ENCODE measurements around the gene MTA2.

DNA sequence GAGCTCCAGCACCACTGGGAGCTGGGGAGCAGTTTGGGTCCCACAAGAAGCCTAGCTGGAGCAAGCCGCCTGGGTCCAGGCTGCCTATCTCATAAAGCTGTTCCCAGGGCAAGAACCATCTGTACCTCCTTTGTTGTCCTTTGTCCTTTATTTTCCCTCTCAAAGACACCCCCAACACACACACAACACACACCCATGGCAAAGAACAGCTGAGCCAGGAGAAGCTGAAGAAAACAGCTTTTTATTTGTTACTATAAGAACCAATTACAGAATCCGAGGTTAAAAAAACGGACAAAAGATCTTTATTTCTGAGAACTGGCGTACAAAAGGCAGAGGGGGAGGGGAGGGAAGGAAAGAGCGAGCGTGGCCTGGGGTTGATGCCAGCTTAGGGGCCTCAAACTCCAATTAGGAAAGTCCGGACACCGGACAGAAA, 8.7 kb downstream of the MTA2 start:
- TF ChIP-seq, protein P1, sequence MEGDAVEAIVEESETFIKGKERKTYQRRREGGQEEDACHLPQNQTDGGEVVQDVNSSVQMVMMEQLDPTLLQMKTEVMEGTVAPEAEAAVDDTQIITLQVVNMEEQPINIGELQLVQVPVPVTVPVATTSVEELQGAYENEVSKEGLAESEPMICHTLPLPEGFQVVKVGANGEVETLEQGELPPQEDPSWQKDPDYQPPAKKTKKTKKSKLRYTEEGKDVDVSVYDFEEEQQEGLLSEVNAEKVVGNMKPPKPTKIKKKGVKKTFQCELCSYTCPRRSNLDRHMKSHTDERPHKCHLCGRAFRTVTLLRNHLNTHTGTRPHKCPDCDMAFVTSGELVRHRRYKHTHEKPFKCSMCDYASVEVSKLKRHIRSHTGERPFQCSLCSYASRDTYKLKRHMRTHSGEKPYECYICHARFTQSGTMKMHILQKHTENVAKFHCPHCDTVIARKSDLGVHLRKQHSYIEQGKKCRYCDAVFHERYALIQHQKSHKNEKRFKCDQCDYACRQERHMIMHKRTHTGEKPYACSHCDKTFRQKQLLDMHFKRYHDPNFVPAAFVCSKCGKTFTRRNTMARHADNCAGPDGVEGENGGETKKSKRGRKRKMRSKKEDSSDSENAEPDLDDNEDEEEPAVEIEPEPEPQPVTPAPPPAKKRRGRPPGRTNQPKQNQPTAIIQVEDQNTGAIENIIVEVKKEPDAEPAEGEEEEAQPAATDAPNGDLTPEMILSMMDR (IDR thresholded peaks at IDR 0.05) = no peak
- TF ChIP-seq POLR2A (IDR thresholded peaks at IDR 0.05) (no peak), EP300 (IDR thresholded peaks at IDR 0.05) (no peak)
